HG03342 (cell line): ENCODE measurements around the gene MRO.
A peak's percentile ranks its signal among the peaks of the same experiment; 100 is the strongest.
"Not testable (repeated sequence)": the region's sequence is repeated elsewhere in the genome, so short reads cannot be mapped to it uniquely, and the experiment has no call there.

Experiments
- ATAC-seq: cut with Tn5 transposase; IDR thresholded peaks from one replicate; pipeline ENCODE4 v1.9.1; 2021; ENCODE audit warnings: mild to moderate bottlenecking, moderate library complexity; ENCODE audit not compliant: unreplicated experiment

The MRO gene

GRCh38 chr18:50836521-50836957 lies 16.7 kb upstream of the MRO start:
- no peak for ATAC-seq

GRCh38 chr18:50833496-50833895 lies 13.7 kb upstream of the MRO start:
- not testable (repeated sequence) for ATAC-seq

- ATAC-seq, result peak; percentile 60
These were observed 12.9 kb upstream of the MRO start for GRCh38 chr18:50832754-50833153.

GRCh38 chr18:50830544-50830943 lies 10.7 kb upstream of the MRO start:
- peak; percentile 59 for ATAC-seq

GRCh38 chr18:50829644-50830043 lies 9.8 kb upstream of the MRO start:
- ATAC-seq, result no peak

- ATAC-seq, result no peak
These were observed 6.2 kb upstream of the MRO start for GRCh38 chr18:50826027-50826426.

- ATAC-seq, result no peak
These were observed 5.8 kb upstream of the MRO start for GRCh38 chr18:50825621-50826020.

- ATAC-seq, result no peak
These were observed 2.9 kb upstream of the MRO start for GRCh38 chr18:50822756-50823155.

GRCh38 chr18:50820901-50821520 lies 1.2 kb upstream of the MRO start:
- no peak for ATAC-seq

- ATAC-seq, result no peak
These were observed 639 bp downstream of the MRO start for GRCh38 chr18:50819027-50819727.

GRCh38 chr18:50816419-50817166 lies 3.2 kb downstream of the MRO start:
- no peak for ATAC-seq

- ATAC-seq, result no peak
These were observed 5.4 kb downstream of the MRO start for GRCh38 chr18:50814395-50814794.

- ATAC-seq, result no peak
These were observed 6.5 kb downstream of the MRO start for GRCh38 chr18:50813353-50813752.

- no peak for ATAC-seq
These were observed 7.0 kb downstream of the MRO start for GRCh38 chr18:50812834-50813233.

- no peak for ATAC-seq
These were observed 12.6 kb downstream of the MRO start for GRCh38 chr18:50807176-50807575.

- ATAC-seq, result no peak
These were observed 13.6 kb downstream of the MRO start for GRCh38 chr18:50806208-50806616.

- no peak for ATAC-seq
These were observed 14.1 kb downstream of the MRO start for GRCh38 chr18:50805732-50806131.

- ATAC-seq, result no peak
These were observed 16.2 kb downstream of the MRO start for GRCh38 chr18:50803592-50803991.

GRCh38 chr18:50802141-50802540 lies 17.7 kb downstream of the MRO start:
- no peak for ATAC-seq

- no peak for ATAC-seq
These were observed 22.7 kb downstream of the MRO start for GRCh38 chr18:50797142-50797541.

- ATAC-seq, result no peak
These were observed 23.3 kb downstream of the MRO start for GRCh38 chr18:50796495-50796894.
